Measurements from ENCODE around the gene TEX38.
"Not testable (repeated sequence)": the region's sequence is repeated elsewhere in the genome, so short reads cannot be mapped to it uniquely, and the experiment has no call there.

DNA sequence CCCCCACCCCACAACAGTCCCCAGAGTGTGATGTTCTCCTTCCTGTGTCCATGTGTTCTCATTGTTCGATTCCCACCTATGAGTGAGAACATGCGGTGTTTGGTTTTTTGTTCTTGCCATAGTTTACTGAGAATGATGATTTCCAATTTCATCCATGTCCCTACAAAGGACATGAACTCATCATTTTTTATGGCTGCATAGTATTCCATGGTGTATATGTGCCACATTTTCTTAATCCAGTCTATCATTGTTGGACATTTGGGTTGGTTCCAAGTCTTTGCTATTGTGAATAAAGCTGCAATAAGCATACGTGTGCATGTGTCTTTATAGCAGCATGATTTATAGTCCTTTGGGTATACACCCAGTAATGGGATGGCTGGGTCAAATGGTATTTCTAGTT, 20.5 kb upstream of the TEX38 start:
- TF ChIP-seq EZH2 (IDR thresholded peaks at IDR 0.05; ENCODE audit: insufficient read depth, poor library complexity, severe bottlenecking); EZH2phosphoT487 (IDR thresholded peaks at IDR 0.05; ENCODE audit: insufficient read depth, low read depth): not testable (repeated sequence)
